ENCODE results near the gene TRAPPC8.
"Not testable (repeated sequence)": the region's sequence is repeated elsewhere in the genome, so short reads cannot be mapped to it uniquely, and the experiment has no call there.

The TRAPPC8 gene

DNA sequence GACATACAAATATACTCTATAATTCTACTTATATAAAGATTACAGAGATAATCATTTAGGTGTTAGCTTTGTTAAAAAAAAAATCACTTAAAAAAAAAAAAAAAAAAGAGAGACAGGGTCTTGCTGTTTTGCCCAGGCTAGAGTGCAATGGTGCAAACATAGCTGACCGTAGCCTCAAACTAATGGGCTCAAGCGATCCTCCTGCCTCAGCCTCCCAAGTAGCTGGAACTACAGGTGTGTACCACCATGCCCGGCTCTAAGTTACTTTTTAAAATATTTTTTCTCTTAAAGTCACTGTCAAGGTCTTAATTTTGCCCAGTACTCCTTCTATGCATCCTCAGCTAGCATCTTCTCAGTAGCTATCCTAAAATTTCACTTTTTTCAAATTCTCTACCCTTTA, 105.0 kb downstream of the TRAPPC8 start:
- no peaks in the 10 kb centered on the region for H3K9me3 ChIP-seq (ENCODE audit: insufficient read depth, low read depth, low read length)
- H3K4me1 ChIP-seq (ENCODE audit: insufficient read depth, low read length), result no peaks in the 10 kb centered on the region; the same call in 1 of the 2 replicates
- no peak overlapping the region for H3K9ac ChIP-seq (ENCODE audit: low read depth, low read length)
- H3K4me3 ChIP-seq (ENCODE audit: low read length), result no peak overlapping the region
- no peaks in the 10 kb centered on the region for H3K27me3 ChIP-seq (ENCODE audit: insufficient read depth, low read length)
- H3K27ac ChIP-seq (ENCODE audit: low read length), result no peak overlapping the region
- peaks cover 68% of the 10 kb centered on the region for H3K36me3 ChIP-seq (ENCODE audit: insufficient read depth, low read depth, low read length)

DNA sequence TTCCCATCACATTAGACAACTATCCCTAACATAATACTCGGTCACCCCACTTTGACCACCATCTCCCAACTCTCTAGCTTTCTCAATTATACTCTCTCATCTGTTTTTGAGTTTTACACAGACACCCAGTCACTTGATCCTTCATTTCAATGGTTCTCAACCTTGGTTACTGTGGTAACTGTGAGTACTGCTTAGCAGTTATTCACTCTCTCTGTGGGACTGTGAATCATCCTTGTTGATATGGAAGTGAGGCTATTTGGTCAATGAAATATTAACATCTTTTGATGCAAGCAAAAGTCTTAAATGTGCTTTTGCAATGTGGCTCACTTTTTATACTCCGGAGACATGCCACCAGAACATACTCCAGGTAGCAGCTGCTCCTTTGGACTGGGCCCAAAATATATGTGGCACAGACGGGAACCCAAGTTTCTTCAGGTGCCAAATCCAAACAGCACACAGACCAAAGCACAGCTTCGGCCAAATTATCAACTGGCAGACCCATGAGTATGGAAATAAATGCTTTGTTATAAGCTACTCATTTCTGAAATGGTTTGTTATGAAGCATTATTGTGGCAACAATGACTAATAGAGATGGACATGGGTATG, 107.3 kb downstream of the TRAPPC8 start:
- H3K36me3 ChIP-seq (ENCODE audit: insufficient read depth, low read depth, low read length), result peaks cover 69% of the 10 kb centered on the region
- no peaks in the 10 kb centered on the region for H3K9me3 ChIP-seq (ENCODE audit: insufficient read depth, low read depth, low read length)
- no peaks in the 10 kb centered on the region for H3K27me3 ChIP-seq (ENCODE audit: insufficient read depth, low read length)
- no peak overlapping the region for H3K9ac ChIP-seq (ENCODE audit: low read depth, low read length)
- H3K4me3 ChIP-seq (ENCODE audit: low read length), result no peak overlapping the region
- H3K27ac ChIP-seq (ENCODE audit: low read length), result no peak overlapping the region
- H3K4me1 ChIP-seq (ENCODE audit: insufficient read depth, low read length), result no peaks in the 10 kb centered on the region; the same call in 1 of the 2 replicates

DNA sequence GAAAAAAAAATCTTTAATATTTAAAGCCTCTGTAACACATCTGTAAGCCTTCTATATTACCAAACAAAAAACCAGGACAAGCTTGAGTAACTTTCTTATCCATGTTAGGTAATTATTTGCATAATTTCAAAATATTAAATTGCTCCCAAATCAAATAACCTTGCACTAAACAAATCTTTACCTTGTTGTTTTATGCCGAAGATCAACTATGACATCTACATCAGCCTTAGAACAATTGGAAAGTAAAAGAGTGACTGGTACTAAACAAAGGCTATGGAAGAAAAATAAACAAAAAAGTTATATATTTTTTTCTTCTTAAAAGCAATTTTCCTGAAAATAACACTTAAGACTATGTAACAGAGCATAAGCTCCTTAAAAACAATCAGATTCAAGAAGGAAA, 111.0 kb downstream of the TRAPPC8 start:
- Histone ChIP-seq H3K9me3 (ENCODE audit: insufficient read depth, low read depth, low read length) (no peaks in the 10 kb centered on the region; the same call in 1 of the 2 replicates), H3K4me3 (ENCODE audit: low read length) (no peak overlapping the region), H3K4me1 (ENCODE audit: insufficient read depth, low read length) (no peaks in the 10 kb centered on the region; the same call in 1 of the 2 replicates), H3K9ac (ENCODE audit: low read depth, low read length) (no peak overlapping the region), H3K36me3 (ENCODE audit: insufficient read depth, low read depth, low read length) (peaks cover 63% of the 10 kb centered on the region), H3K27me3 (ENCODE audit: insufficient read depth, low read length) (no peaks in the 10 kb centered on the region), H3K27ac (ENCODE audit: low read length) (no peak overlapping the region)

DNA sequence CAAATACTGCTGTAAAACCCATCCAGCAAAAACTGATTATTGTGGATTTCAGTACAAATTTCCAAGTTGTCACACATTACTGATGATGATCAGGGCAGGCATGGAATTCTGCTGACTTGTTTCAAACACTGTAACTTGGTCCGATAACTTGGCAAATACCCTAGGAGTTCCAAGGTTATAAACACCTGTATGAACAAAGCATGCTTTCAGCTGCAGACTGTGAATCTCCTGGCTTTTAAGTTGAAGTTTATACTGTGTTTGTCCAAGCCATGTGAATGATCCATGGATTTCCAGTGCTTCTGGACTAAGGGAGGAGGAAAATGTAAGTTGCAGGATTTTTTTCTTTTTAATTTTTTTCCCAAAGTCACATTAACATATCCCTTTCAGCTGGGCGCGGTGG, 112.2 kb downstream of the TRAPPC8 start:
- H3K9ac ChIP-seq (ENCODE audit: low read depth, low read length), result no peak overlapping the region
- peaks cover 6% of the 10 kb centered on the region for H3K4me1 ChIP-seq (ENCODE audit: insufficient read depth, low read length)
- peaks cover 53% of the 10 kb centered on the region for H3K36me3 ChIP-seq (ENCODE audit: insufficient read depth, low read depth, low read length)
- no peak overlapping the region for H3K27ac ChIP-seq (ENCODE audit: low read length)
- no peaks in the 10 kb centered on the region for H3K27me3 ChIP-seq (ENCODE audit: insufficient read depth, low read length)
- H3K4me3 ChIP-seq (ENCODE audit: low read length), result no peak overlapping the region
- no peaks in the 10 kb centered on the region; the same call in 1 of the 2 replicates for H3K9me3 ChIP-seq (ENCODE audit: insufficient read depth, low read depth, low read length)

DNA sequence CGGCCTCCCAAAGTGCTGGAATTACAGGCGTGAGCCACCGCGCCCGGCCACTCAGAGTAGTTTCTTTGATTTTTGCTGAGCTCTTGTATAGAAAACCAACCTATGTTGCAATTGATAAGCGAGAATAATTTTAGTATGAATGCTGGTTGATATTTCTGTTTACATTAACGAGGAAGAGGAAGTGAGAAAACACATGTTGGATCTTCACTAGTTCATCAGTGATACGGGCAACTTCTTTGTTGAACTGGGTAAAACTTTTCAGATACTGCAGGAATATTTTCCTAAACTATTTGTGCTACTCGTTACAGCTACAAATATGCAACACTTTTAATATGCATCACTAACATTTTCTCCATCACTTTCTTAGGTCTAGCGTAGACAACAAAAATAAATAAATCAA, 114.3 kb downstream of the TRAPPC8 start:
- Histone ChIP-seq H3K27me3 (ENCODE audit: insufficient read depth, low read length) (no peaks in the 10 kb centered on the region), H3K4me3 (ENCODE audit: low read length) (no peak overlapping the region), H3K36me3 (ENCODE audit: insufficient read depth, low read depth, low read length) (peaks cover 40% of the 10 kb centered on the region), H3K4me1 (ENCODE audit: insufficient read depth, low read length) (peaks cover 17% of the 10 kb centered on the region), H3K27ac (ENCODE audit: low read length) (no peak overlapping the region), H3K9ac (ENCODE audit: low read depth, low read length) (no peak overlapping the region), H3K9me3 (ENCODE audit: insufficient read depth, low read depth, low read length) (no peaks in the 10 kb centered on the region; the same call in 1 of the 2 replicates)

DNA sequence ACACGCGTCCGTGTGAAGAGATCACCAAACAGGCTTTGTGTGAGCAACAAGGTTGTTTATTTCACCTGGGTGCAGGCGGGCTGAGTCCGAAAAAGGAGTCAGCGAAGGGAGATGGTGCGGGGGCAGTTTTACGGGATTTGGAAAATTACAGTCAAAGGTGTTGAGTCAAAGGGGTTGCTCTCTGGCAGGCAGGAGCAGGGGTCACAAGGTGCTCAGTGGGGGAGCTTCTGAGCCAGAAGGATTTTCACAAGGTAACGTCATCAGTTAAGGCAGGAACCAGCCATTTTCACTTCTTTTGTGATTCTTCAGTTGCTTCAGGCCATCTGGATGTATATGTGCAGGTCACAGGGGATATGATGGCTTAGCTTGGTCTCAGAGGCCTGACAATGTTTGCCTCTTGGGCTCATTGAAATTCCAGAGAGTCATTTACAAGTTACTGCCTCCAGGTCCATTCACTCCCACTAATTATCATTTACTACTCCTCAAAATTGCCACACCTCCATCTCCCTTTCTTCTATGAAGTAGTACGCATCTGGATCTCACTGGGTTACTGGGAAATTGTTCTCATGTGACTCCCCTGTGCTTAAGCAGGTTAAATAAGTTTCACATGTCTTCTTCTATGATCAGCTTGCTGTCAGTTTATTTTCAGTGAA, 116.1 kb downstream of the TRAPPC8 start:
- Histone ChIP-seq H3K36me3 (ENCODE audit: insufficient read depth, low read depth, low read length) (peaks cover 34% of the 10 kb centered on the region), H3K4me1 (ENCODE audit: insufficient read depth, low read length) (peaks cover 18% of the 10 kb centered on the region; the same call in 1 of the 2 replicates), H3K27ac (ENCODE audit: low read length) (peak overlapping the region; percentile 97), H3K9ac (ENCODE audit: low read depth, low read length) (peak overlapping the region; percentile 62)
- H3K27me3 ChIP-seq (ENCODE audit: insufficient read depth, low read length); H3K9me3 ChIP-seq (ENCODE audit: insufficient read depth, low read depth, low read length); H3K4me3 ChIP-seq (ENCODE audit: low read length): not testable (repeated sequence)

DNA sequence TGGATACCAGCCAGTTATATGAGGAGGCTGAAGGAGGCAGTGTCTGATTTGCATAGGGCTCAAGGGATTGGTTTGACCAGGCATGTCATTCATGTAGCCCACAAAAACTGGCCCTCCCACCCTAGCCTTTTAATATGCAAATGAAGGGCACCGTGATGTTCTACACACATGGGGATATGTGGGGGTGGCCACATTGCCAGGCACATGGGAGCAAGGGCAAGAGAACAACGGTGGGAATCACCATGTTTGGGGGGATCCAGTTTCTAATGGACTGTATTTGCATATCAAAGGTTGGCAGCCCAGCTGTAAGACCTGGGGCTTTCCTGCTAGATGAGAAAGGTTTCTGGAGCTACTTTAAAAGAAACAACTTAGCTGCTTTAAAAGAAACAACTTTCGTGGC, 117.2 kb downstream of the TRAPPC8 start:
- H3K36me3 ChIP-seq (ENCODE audit: insufficient read depth, low read depth, low read length), result peaks cover 26% of the 10 kb centered on the region
- H3K9me3 ChIP-seq (ENCODE audit: insufficient read depth, low read depth, low read length), result no peaks in the 10 kb centered on the region; the same call in 1 of the 2 replicates
- peak overlapping the region; percentile 16; the same call in 1 of the 2 replicates for H3K4me3 ChIP-seq (ENCODE audit: low read length)
- H3K27me3 ChIP-seq (ENCODE audit: insufficient read depth, low read length), result no peaks in the 10 kb centered on the region
- H3K27ac ChIP-seq (ENCODE audit: low read length), result peak overlapping the region; percentile 97
- peaks cover 18% of the 10 kb centered on the region; the same call in 1 of the 2 replicates for H3K4me1 ChIP-seq (ENCODE audit: insufficient read depth, low read length)
- H3K9ac ChIP-seq (ENCODE audit: low read depth, low read length), result peak overlapping the region; percentile 62; the same call in 1 of the 2 replicates

DNA sequence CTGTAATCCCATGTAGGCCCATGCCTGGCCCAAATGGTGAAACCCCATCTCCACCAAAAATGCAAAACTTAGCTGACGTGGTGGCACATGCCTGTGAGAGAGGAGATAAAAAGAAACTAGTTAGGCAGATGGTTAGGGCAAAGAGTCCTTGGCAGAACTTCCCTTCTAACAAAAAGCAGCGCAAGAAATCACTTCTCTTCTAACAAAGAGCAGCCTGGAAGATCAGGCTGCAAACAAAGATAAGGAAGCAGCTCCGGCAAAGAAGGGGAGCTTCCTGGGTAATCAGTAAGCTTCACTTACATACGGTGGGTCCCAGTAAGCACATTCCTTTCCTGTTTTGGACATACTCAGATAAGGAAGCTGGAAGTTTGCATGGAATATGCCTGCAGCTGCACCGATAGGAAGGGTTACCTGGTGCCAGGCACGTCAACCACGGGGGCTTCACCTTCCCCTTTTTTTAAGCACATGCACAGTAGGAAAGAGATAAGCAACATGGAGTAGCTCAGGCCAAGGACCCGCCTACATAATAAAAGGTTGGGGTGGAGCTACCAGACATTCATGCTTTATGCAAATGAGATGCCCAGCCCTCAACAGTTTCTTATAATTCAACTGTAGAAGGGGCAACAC, 121.3 kb downstream of the TRAPPC8 start:
- H3K27ac ChIP-seq (ENCODE audit: low read length), result peak overlapping the region; percentile 48
- H3K36me3 ChIP-seq (ENCODE audit: insufficient read depth, low read depth, low read length), result no peaks in the 10 kb centered on the region
- H3K4me3 ChIP-seq (ENCODE audit: low read length), result no peak overlapping the region
- no peak overlapping the region for H3K9ac ChIP-seq (ENCODE audit: low read depth, low read length)
- no peaks in the 10 kb centered on the region for H3K27me3 ChIP-seq (ENCODE audit: insufficient read depth, low read length)
- H3K4me1 ChIP-seq (ENCODE audit: insufficient read depth, low read length), result peaks cover 24% of the 10 kb centered on the region; the same call in 1 of the 2 replicates
- no peaks in the 10 kb centered on the region for H3K9me3 ChIP-seq (ENCODE audit: insufficient read depth, low read depth, low read length)

DNA sequence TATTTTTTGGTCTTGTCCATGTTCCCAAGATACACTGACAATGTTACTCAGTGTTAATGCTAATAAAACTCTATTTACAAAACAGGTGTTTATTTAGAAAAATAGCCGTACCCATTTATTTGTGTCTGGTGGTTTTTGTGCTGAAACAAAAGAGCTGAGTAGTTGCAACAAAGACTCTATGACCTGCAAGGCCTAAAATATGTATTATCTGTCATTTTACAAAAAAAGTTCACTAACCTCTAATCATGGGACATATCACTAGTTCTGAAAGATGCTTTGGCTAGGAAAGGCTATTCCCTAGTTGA, 123.1 kb downstream of the TRAPPC8 start:
- H3K4me3 ChIP-seq (ENCODE audit: low read length), result no peak overlapping the region
- H3K9me3 ChIP-seq (ENCODE audit: insufficient read depth, low read depth, low read length), result no peaks in the 10 kb centered on the region
- H3K27ac ChIP-seq (ENCODE audit: low read length), result no peak overlapping the region
- H3K9ac ChIP-seq (ENCODE audit: low read depth, low read length), result no peak overlapping the region
- H3K36me3 ChIP-seq (ENCODE audit: insufficient read depth, low read depth, low read length), result no peaks in the 10 kb centered on the region
- peaks cover 12% of the 10 kb centered on the region; the same call in 1 of the 2 replicates for H3K4me1 ChIP-seq (ENCODE audit: insufficient read depth, low read length)
- H3K27me3 ChIP-seq (ENCODE audit: insufficient read depth, low read length), result no peaks in the 10 kb centered on the region

DNA sequence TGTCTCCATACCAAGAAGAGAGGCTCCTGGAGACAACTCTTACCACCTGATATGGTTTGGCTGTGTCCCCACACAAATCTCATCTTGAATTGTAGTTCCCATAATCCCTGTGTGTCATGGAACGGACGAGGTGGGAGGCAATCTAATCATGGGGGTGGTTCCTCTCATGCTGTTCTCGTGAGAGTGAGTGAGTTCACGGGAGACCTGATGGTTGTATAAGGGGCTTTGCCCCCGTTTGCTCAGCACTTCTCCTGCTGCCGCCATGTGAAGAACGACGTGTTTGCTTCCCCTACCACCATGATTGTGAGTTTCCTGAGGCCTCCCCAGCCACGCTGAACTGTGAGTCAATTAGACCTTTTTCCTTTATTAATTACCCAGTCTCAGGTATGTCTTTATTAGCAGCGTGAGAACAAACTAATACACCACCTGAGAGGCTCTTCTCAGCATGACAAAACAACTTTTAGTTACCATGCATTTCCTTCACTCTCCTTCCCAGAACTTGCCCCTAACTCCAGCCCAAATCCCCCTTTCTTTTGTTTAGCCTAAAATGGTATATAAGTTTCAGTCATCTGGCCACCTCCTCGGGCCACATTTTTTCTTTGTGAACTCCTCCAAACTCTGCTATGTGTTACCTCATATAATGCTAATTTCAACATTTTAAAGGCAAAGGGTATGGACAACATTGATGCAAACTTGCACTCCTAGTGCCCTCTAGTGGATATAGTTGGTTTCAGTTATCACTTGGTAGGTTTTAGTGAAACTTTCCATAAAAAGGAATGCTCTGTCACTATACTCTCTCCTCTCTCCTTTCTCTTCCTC, 123.6 kb downstream of the TRAPPC8 start:
- H3K4me1 ChIP-seq (ENCODE audit: insufficient read depth, low read length), result peaks cover 12% of the 10 kb centered on the region; the same call in 1 of the 2 replicates
- H3K27me3 ChIP-seq (ENCODE audit: insufficient read depth, low read length), result no peaks in the 10 kb centered on the region
- no peak overlapping the region for H3K27ac ChIP-seq (ENCODE audit: low read length)
- H3K9ac ChIP-seq (ENCODE audit: low read depth, low read length), result 0 out of 2 replicates have a peak overlapping the region, but pooled peaks have one; percentile 12
- H3K36me3 ChIP-seq (ENCODE audit: insufficient read depth, low read depth, low read length), result no peaks in the 10 kb centered on the region
- H3K4me3 ChIP-seq (ENCODE audit: low read length), result no peak overlapping the region
- no peaks in the 10 kb centered on the region for H3K9me3 ChIP-seq (ENCODE audit: insufficient read depth, low read depth, low read length)

DNA sequence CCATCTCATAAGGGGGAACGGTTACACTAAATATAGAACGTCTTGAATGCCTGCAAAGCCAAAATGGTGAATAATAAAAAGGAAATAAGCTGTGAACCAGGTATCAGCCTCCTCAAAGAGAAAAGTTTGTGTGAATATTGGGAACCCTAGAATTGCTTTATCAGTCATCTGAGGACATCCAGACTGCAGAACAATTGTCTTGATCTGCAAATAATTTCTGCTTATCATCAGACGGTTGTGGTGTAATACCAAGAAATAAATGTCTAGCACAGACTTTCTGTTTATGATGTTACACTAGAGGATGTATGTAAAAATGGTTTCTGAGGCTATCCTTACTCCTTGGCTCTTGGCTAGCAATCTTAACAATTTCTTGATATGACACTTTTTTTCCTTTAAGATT, 128.8 kb downstream of the TRAPPC8 start:
- H3K4me1 ChIP-seq (ENCODE audit: insufficient read depth, low read length), result peaks cover 9% of the 10 kb centered on the region; the same call in 1 of the 2 replicates
- H3K9ac ChIP-seq (ENCODE audit: low read depth, low read length), result no peak overlapping the region
- H3K27me3 ChIP-seq (ENCODE audit: insufficient read depth, low read length), result no peaks in the 10 kb centered on the region
- H3K9me3 ChIP-seq (ENCODE audit: insufficient read depth, low read depth, low read length), result no peaks in the 10 kb centered on the region
- H3K27ac ChIP-seq (ENCODE audit: low read length), result no peak overlapping the region
- no peaks in the 10 kb centered on the region for H3K36me3 ChIP-seq (ENCODE audit: insufficient read depth, low read depth, low read length)
- H3K4me3 ChIP-seq (ENCODE audit: low read length), result no peak overlapping the region

Data from iPS-20b (cell line).